GM23338 (cell line): ENCODE measurements around the gene YPEL1. TPM values are rescaled to one million over a fixed set of nuclear protein-coding genes. Genes with fewer than 3 reads are reported as not detected.

ENCODE experiments used
- ATAC-seq: fragments of 200-7000 bp; cut with Tn5 transposase; 3 replicates; pipeline ENCODE4 v1.9.1; 2020
- DNase-seq: peaks from one replicate; pipeline ENCODE4 v3.0.0-alpha.2; 2015; ENCODE audit warnings: low spot score
- H2AFZ ChIP-seq: fragments of 200-600 bp; sonication (generic); 2 replicates; pipeline ENCODE4 v1.8.0; 2016; ENCODE audit warnings: antibody characterized with exemption, mild to moderate bottlenecking, moderate library complexity
- H3F3A ChIP-seq: fragments of 200-600 bp; sonication (generic); replicated peaks from 2 replicates; pipeline ENCODE4 v1.8.0; 2017; ENCODE audit warnings: antibody characterized with exemption, mixed run types, low read depth
- H3K27ac ChIP-seq: fragments of 200-600 bp; sonication (generic); 2 replicates; pipeline ENCODE4 v1.6.1; 2016; ENCODE audit warnings: low read depth
- H3K27me3 ChIP-seq: fragments of 200-600 bp; sonication (generic); 2 replicates; pipeline ENCODE4 v1.8.0; 2016; ENCODE audit warnings: mild to moderate bottlenecking, mixed run types, moderate library complexity; ENCODE audit not compliant: insufficient read depth
- H3K36me3 ChIP-seq: fragments of 200-600 bp; sonication (generic); 2 replicates; pipeline ENCODE4 v1.8.0; 2016; ENCODE audit warnings: mild to moderate bottlenecking; ENCODE audit not compliant: insufficient read depth
- H3K4me1 ChIP-seq: fragments of 200-600 bp; sonication (generic); 2 replicates; pipeline ENCODE4 v1.8.0; 2016; ENCODE audit warnings: mild to moderate bottlenecking, moderate library complexity; ENCODE audit not compliant: insufficient read depth
- H3K4me2 ChIP-seq: fragments of 200-600 bp; sonication (generic); 2 replicates; pipeline ENCODE4 v1.7.1; 2017; ENCODE audit warnings: mixed run types
- H3K4me3 ChIP-seq: fragments of 200-600 bp; sonication (generic); 2 replicates; pipeline ENCODE4 v1.6.1; 2016; ENCODE audit warnings: mixed run types
- H3K79me2 ChIP-seq: fragments of 200-600 bp; sonication (generic); replicated peaks from 2 replicates; pipeline ENCODE4 v1.8.0; 2017; ENCODE audit warnings: mild to moderate bottlenecking; ENCODE audit not compliant: insufficient read depth
- H3K9me2 ChIP-seq: fragments of 200-600 bp; sonication (generic); 2 replicates; pipeline ENCODE4 v1.8.0; 2017; ENCODE audit not compliant: insufficient read depth
- H4K20me1 ChIP-seq: fragments of 200-600 bp; sonication (generic); replicated peaks from 2 replicates; pipeline ENCODE4 v1.8.0; 2017; ENCODE audit warnings: mild to moderate bottlenecking; ENCODE audit not compliant: insufficient read depth
- H3K27ac Mint-ChIP-seq: 2 replicates; pipeline ENCODE4 v1.8.0; 2020; ENCODE audit warnings: inconsistent platforms, mild to moderate bottlenecking, moderate library complexity, mixed read lengths
- H3K27me3 Mint-ChIP-seq: 3 replicates; pipeline ENCODE4 v1.8.0; 2022; ENCODE audit warnings: low read depth, mild to moderate bottlenecking, moderate library complexity, mixed read lengths, inconsistent platforms; ENCODE audit not compliant: insufficient read depth, poor library complexity
- H3K36me3 Mint-ChIP-seq: 3 replicates; pipeline ENCODE4 v1.8.0; 2021; ENCODE audit warnings: low read depth, mild to moderate bottlenecking, inconsistent platforms, moderate library complexity, mixed read lengths
- H3K4me1 Mint-ChIP-seq: 3 replicates; pipeline ENCODE4 v1.8.0; 2020; ENCODE audit warnings: mild to moderate bottlenecking, inconsistent platforms, mixed read lengths
- H3K4me3 Mint-ChIP-seq: 3 replicates; pipeline ENCODE4 v1.8.0; 2021; ENCODE audit warnings: moderate library complexity, mild to moderate bottlenecking, inconsistent platforms, mixed read lengths
- H3K9me3 Mint-ChIP-seq: 3 replicates; pipeline ENCODE4 v1.8.0; 2020; ENCODE audit warnings: moderate library complexity, mild to moderate bottlenecking, inconsistent platforms, mixed read lengths
- CREB1 ChIP-seq: fragments of 250-450 bp; sonication (Bioruptor Pico); IDR thresholded peaks from 2 replicates; pipeline ENCODE4 v1.5.0; 2020; ENCODE audit warnings: low read depth, mild to moderate bottlenecking, moderate library complexity
- CTCF ChIP-seq, 2 experiments: fragments of 200-600 bp in 1 of 2; sonication (generic) in 1 of 2; conservative IDR thresholded peaks; 2 replicates each; pipeline versions ENCODE4 v1.5.1 to v1.6.1; 2016 to 2017; ENCODE audit warnings: antibody characterized with exemption in 2 of 2, low read depth in 2 of 2, mild to moderate bottlenecking in 2 of 2, moderate library complexity in 1 of 2
- ETS1 ChIP-seq: IDR thresholded peaks from 2 replicates; pipeline ENCODE4 v1.6.1; 2016; ENCODE audit warnings: antibody characterized with exemption
- EZH2 ChIP-seq: fragments of 200-600 bp; sonication (generic); IDR thresholded peaks from one replicate; pipeline ENCODE4 v1.8.0; 2017; ENCODE audit warnings: antibody characterized with exemption, mild to moderate bottlenecking, low read depth; ENCODE audit not compliant: unreplicated experiment
- EZH2phosphoT487 ChIP-seq: fragments of 200-600 bp; sonication (generic); IDR thresholded peaks from one replicate; pipeline ENCODE4 v1.8.1; 2018; ENCODE audit warnings: antibody characterized with exemption; ENCODE audit not compliant: unreplicated experiment
- JUNB ChIP-seq: IDR thresholded peaks from one replicate; pipeline ENCODE4 v1.6.1; 2016; ENCODE audit warnings: antibody characterized with exemption; ENCODE audit not compliant: unreplicated experiment
- NANOG ChIP-seq: IDR thresholded peaks from 2 replicates; pipeline ENCODE4 v1.6.1; 2016; ENCODE audit warnings: antibody characterized with exemption, borderline replicate concordance
- POLR2AphosphoS5 ChIP-seq: IDR thresholded peaks from 2 replicates; pipeline ENCODE4 v1.6.1; 2016; ENCODE audit warnings: antibody characterized with exemption, low read depth
- REST ChIP-seq: IDR thresholded peaks from one replicate; pipeline ENCODE4 v1.6.1; 2018; ENCODE audit warnings: antibody characterized with exemption; ENCODE audit not compliant: unreplicated experiment
- STAT1 ChIP-seq: IDR thresholded peaks from one replicate; pipeline ENCODE4 v1.6.1; 2016; ENCODE audit warnings: antibody characterized with exemption; ENCODE audit not compliant: unreplicated experiment
- ZNF114 ChIP-seq: fragments of 250-450 bp; sonication (Bioruptor Pico); IDR thresholded peaks from 2 replicates; pipeline ENCODE4 v1.5.0; 2020; ENCODE audit warnings: mild to moderate bottlenecking, moderate library complexity
- ZNF331 ChIP-seq: fragments of 250-450 bp; sonication (Bioruptor Pico); IDR thresholded peaks from 2 replicates; pipeline ENCODE4 v1.5.0; 2020; ENCODE audit warnings: low read depth, mild to moderate bottlenecking, moderate library complexity
- ZNF462 ChIP-seq: fragments of 250-450 bp; sonication (Bioruptor Pico); IDR thresholded peaks from 2 replicates; pipeline ENCODE4 v1.5.0; 2020; ENCODE audit warnings: mild to moderate bottlenecking, moderate library complexity
- polyA plus RNA-seq: library from polyadenylated mRNA; unstranded; fragments of >200 nt; fragmentation: Nextera tagmentation; extraction: Ambion mirVana; gene quantifications from 2 replicates; pipeline ENCODE4 v1.2.1, GENCODE V29; 2016
- total RNA-seq: library from RNA; depleted of rRNA; stranded (reverse); fragments of >200 nt; shearing (Covaris generic); gene quantifications from 2 replicates; pipeline ENCODE4 v1.2.3, GENCODE V29; 2014

Gene YPEL1
- total and polyA plus RNA-seq, 2 experiments from 2014 or later, result 4.4 to 6.0 TPM

DNA sequence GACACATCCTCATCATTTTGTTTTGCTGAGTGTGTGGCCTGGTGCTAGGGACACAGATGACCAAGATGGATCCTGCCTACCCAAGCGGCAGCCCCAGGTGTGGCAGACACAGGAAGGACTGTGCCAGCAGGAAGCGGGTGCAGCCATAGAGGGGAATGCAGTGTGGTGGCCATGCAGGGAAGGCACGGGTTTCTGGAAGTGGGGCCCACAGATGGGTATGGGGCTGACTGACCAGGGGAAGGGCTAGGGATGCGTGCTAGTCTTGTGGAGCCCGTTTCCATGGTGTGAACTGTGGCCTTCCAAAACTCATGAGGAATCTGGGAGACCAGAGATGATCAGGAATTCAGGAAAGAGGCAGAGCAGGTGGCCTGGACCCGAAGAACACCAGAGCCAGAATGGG, 33.5 kb downstream of the YPEL1 start:
- no peak overlapping the region for H2AFZ ChIP-seq
- H3K36me3 ChIP-seq, result 0 out of 2 replicates have a peak, but pooled peaks cover 6% of the 10 kb centered on the region
- Mint-ChIP-seq H3K9me3 (no peaks in the 10 kb centered on the region), H3K4me3 (no peak overlapping the region), H3K27ac (no peak overlapping the region), H3K36me3 (peaks cover 6% of the 10 kb centered on the region), H3K4me1 (peaks cover 2% of the 10 kb centered on the region; the same call in 2 of the 3 replicates), H3K27me3 (peaks cover 7% of the 10 kb centered on the region)
- ATAC-seq, result no peak
- H3F3A ChIP-seq, result no peaks in the 10 kb centered on the region; the same call in 1 of the 2 replicates
- TF ChIP-seq STAT1 (no peak), ZNF331 (CRISPR knock-in tag) (no peak), CTCF (conservative IDR thresholded peaks at IDR 0.05; ENCODE audit: low read depth in 2 of 2) (no peak), EZH2phosphoT487 (no peak), NANOG (no peak), ETS1 (no peak), REST (no peak), ZNF462 (CRISPR knock-in tag) (no peak), CREB1 (CRISPR knock-in tag) (no peak), POLR2AphosphoS5 (no peak), EZH2 (no peak), ZNF114 (CRISPR knock-in tag) (no peak), JUNB (no peak)
- H3K4me3 ChIP-seq, result no peak overlapping the region
- 0 out of 2 replicates have a peak, but pooled peaks cover 4% of the 10 kb centered on the region for H4K20me1 ChIP-seq
- no peak overlapping the region for H3K27ac ChIP-seq
- no peaks in the 10 kb centered on the region for H3K27me3 ChIP-seq
- no peak for DNase-seq
- no peaks in the 10 kb centered on the region for H3K79me2 ChIP-seq
- H3K9me2 ChIP-seq, result no peaks in the 10 kb centered on the region
- H3K4me2 ChIP-seq, result no peak overlapping the region
- H3K4me1 ChIP-seq, result no peaks in the 10 kb centered on the region
